Raji (cell line): ENCODE measurements around the gene TP63.

Experiments used
- POLR2A ChIP-seq: IDR thresholded peaks from 2 replicates; pipeline ENCODE4 v1.6.1; 2011; ENCODE audit warnings: low read depth, low read length, control low read depth; ENCODE audit not compliant: insufficient read depth

TP63 gene

DNA sequence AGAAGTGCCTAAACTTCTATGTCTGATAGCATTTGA lies at the start of gene TP63:
Gene TP63, plus strand, starts transcription at position 17 of the 36 bp plus-strand sequence. CDS start 127 bp downstream, outside the sequence.
- TF ChIP-seq POLR2A: peak; percentile 0; the same call in 1 of the 2 replicates

DNA sequence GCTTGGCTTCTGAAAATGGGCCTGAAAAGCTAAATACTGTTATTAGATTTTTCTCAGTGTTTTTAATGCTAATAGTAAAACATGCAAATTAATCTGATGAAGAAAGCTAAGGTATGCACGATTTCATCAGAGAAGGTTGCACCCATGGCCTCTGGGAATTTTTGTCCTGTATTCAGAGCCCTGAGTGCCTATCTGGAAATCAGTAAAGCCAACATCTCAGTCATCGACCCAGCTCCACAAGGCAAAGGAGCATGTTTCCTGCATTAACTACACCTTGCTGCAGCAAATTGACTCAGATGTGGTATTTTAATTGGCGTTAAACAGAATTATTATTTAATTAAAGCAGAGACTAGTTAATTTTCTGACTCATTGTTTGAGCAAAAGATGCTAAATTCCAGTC lies 49.0 kb upstream of the TP63 start:
- TF ChIP-seq POLR2A: no peak

DNA sequence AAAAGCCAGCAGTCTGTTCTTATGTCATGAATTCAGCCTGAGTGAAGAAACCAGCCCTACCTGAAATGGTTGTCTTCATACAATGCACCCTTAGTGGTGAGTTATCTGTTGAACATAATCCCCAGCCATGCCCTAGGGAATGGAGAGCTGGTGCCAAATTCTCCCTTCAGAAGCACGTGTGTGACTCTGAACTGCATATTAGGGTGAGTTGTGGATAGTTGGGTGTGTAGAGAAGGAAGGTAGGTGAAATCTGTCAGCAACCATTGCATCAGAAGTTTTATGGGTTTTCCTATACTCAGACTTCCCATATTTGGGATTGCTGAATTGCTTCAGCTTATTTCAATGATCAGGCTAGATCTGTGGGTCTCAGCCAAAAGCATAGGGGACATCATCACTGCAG lies 46.5 kb upstream of the TP63 start:
- TF ChIP-seq POLR2A: no peak

DNA sequence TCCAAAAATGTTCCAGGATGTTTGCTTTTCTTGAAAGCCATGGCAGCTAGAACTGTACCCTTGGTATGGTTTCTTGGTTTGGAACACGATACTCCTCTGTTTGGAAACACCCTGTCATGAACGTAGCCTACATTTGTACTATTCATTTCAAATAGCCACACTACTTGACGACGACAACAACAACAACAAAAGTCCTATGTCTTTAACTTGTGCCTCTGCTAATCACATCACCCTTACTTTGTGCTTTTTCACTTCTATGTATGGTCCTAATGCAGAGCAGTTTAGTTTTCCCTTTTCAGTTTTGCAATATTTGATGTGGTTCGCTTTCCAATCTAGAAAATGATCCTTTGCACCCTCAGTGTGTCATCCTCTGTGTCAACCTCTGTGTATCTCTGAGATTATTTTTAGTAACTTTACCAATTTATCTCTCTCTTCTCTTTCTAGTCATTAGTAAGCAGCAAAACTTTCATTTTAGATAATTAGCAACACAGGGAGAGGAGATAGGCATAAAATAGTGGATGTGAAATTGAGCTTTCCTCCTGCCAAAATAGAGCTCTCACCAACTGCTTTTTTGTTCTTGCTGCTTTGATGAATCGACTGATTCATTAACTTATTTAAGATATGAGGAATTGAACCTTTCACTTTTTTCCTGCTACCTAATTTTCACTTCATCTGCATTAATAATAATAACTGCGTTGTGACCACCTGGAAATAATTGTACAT lies 44.1 kb upstream of the TP63 start:
- TF ChIP-seq POLR2A: no peak

GRCh38 chr3:189587664-189588040 lies 43.5 kb upstream of the TP63 start:
- no peak for TF ChIP-seq POLR2A

DNA sequence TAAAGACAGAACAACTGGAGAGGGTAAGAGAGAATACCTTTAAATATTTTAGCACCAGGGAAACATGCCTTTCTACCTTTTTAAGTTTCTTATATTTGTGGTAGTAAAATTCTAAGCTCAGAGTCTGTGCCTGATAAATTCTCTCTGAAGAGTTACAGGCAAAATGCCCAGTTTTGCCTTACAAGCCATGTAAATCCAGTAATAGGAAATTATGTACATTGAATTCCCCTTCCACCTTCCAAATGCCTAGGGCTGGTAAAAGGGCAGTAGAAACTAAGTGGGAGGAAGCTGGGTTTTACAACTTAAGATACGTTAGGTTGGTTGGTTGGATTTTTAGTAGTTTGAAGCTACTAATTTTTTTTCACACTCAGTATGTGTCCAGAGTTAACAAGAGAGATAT lies 43.1 kb upstream of the TP63 start:
- no peak for TF ChIP-seq POLR2A

GRCh38 chr3:189588475-189589178 lies 42.6 kb upstream of the TP63 start:
- no peak for TF ChIP-seq POLR2A

DNA sequence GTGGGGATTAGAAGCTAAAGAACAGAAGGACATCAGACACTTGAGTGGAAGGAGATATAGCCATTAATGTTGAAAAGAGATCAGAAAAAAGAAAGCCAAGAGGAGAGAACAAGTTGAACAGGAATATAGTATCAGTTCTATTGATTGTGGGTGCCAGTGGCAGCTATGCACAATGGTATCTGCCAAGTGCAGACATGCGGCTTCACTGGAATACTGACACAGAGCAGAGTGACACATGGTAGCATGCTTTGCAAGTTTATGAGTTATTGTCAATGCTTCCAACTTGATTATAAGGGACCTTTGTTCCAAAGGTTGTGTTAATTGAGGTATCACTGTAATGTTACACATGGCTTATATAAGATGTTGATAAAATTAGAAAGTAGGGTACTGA lies 42.0 kb upstream of the TP63 start:
- no peak for TF ChIP-seq POLR2A

GRCh38 chr3:189590223-189590622 lies 41.0 kb upstream of the TP63 start:
- TF ChIP-seq POLR2A: no peak

GRCh38 chr3:189593581-189593980 lies 37.6 kb upstream of the TP63 start:
- no peak for TF ChIP-seq POLR2A

DNA sequence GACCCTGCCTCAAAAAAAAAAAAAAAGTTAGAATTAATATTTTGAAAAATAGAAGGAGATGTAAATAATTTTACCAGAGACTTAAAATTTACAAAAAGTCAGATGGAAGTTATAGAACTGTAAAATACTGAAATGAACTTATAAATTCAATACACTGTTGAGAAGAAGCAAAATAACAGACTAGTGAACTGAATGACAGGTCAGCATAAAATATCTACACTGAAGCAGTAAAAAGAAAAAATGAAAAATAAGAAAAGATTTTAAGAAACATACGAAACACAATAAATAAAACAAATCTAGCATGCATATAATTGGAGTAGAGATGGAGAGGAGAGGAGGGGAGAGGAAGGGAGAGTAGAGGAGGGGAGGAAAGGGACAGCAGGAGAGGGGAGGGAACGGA lies 33.3 kb upstream of the TP63 start:
- TF ChIP-seq POLR2A: no peak

- TF ChIP-seq POLR2A: no peak
Measured at GRCh38 chr3:189598530-189599225, 32.5 kb upstream of the TP63 start.

GRCh38 chr3:189602471-189602870 lies 28.7 kb upstream of the TP63 start:
- TF ChIP-seq POLR2A: no peak

DNA sequence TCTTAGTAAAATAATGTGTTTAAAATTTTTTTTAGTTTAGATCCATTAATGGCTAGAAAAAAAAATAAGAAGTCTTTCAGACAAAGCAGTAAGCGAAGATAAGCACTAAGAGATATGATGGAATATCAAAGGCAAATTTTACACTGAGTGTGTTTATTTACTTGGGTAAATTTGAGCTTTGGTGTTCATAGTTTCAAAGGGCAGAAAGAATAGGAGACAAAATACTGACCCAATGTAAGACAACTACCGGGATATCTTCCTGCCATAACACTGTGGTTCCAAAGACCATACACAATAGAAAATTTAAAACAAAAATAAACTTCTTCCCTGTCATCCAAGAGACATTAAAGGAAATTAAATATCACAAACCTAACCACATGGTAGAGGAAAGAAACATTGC lies 25.5 kb upstream of the TP63 start:
- TF ChIP-seq POLR2A: no peak

GRCh38 chr3:189606774-189607173 lies 24.4 kb upstream of the TP63 start:
- no peak for TF ChIP-seq POLR2A

DNA sequence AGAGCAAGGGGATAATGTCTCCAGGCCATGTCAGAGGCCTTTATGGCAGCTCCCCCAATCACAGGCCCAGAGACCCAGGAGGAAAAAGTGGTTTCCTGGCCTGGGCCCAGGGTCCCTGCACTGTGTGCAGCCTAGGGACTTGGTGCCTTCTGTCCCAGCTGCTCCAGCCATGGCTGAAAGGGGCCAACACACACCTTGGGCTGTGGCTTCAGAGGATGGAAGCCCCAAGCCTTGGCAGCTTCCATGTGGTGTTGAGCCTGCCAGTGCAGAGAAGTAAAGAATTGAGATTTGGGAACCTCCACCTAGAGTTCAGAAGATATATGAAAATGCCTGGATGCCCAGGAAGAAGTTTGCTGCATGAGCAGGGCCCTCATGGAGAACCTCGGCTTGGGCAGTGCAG lies 18.1 kb upstream of the TP63 start:
- TF ChIP-seq POLR2A: no peak
